ENCODE measurements around the gene PI4KA.

- TF ChIP-seq CTCF (conservative IDR thresholded peaks at IDR 0.05 in 1 of 2, IDR thresholded peaks at IDR 0.05 in 1 of 2; ENCODE audit: low read depth in 1 of 2, low read length in 2 of 2), result no peak
- no peak for TF ChIP-seq EZH2 (IDR thresholded peaks at IDR 0.05; ENCODE audit: low read length, missing control alignments)
Measured at GRCh38 chr22:20746431-20747189, 112.0 kb downstream of the PI4KA start.
